ENCODE data around the gene ASB2. TPM values are rescaled to one million over a fixed set of nuclear protein-coding genes. Genes with fewer than 3 reads are reported as not detected.

The ASB2 gene
- total RNA-seq, 1 experiment from 2014 or later = 0.35 TPM

- no peaks in the 10 kb centered on the region for H3K79me1 ChIP-seq (ENCODE audit: insufficient read depth, low read depth, low read length, poor library complexity, severe bottlenecking)
- TF ChIP-seq CTCF (conservative IDR thresholded peaks at IDR 0.05) = peak; percentile 81
- H3K27me3 ChIP-seq (ENCODE audit: insufficient read depth, low read length) = no peaks in the 10 kb centered on the region
- H2AFZ ChIP-seq (ENCODE audit: low read length) = no peak overlapping the region
- no peak overlapping the region for H2BK15ac ChIP-seq (ENCODE audit: low read depth, low read length)
- no peak overlapping the region for H4K8ac ChIP-seq (replicated peaks; ENCODE audit: insufficient read length, low read depth, low read length)
- H3K18ac ChIP-seq (ENCODE audit: insufficient read length, low read depth, low read length) = no peak overlapping the region
- H3K4me1 ChIP-seq (ENCODE audit: insufficient read depth, low read length) = no peaks in the 10 kb centered on the region
- no peak overlapping the region for H3K56ac ChIP-seq (ENCODE audit: insufficient read length, low read depth, low read length)
- H2AK5ac ChIP-seq (ENCODE audit: insufficient read length, low read length) = no peak overlapping the region
- Mint-ChIP-seq H3K36me3 (ENCODE audit: insufficient read depth in 1 of 3, low read depth in 3 of 3) (no peaks in the 10 kb centered on the region), H3K4me3 (no peak overlapping the region), H3K9me3 (no peaks in the 10 kb centered on the region), H3K27ac (peak overlapping the region in 1 of 3 experiments; percentile 1; a peak in 1 of 7 replicates), H3K27me3 (ENCODE audit: low read depth) (peaks cover 1% of the 10 kb centered on the region), H3K4me1 (peaks cover 14 to 17% of the 10 kb centered on the region in 2 experiments)
- no peaks in the 10 kb centered on the region for H3K9me3 ChIP-seq (ENCODE audit: control insufficient read depth, low read depth, low read length)
- WGBS (ENCODE audit: extremely low coverage, insufficient read length, low lambda C conversion rate) = no CpG with 5 or more reads among the region's 15 CpGs
- no peak overlapping the region for H3K4ac ChIP-seq (ENCODE audit: low read depth, low read length)
- DNase-seq = peak; percentile 71
- H4K91ac ChIP-seq (ENCODE audit: insufficient read length, low read depth, low read length) = no peak overlapping the region
- H2BK5ac ChIP-seq (ENCODE audit: insufficient read length, low read length) = no peak overlapping the region
- no peak overlapping the region for H3K23ac ChIP-seq (ENCODE audit: insufficient read length, low read depth, low read length)
- no peaks in the 10 kb centered on the region for H4K20me1 ChIP-seq (ENCODE audit: control insufficient read depth, insufficient read depth, insufficient read length)
- H4K5ac ChIP-seq (ENCODE audit: insufficient read length, low read depth, low read length) = no peak overlapping the region
- H3K79me2 ChIP-seq (ENCODE audit: insufficient read depth, low read length) = no peaks in the 10 kb centered on the region
- no peak overlapping the region for H2BK20ac ChIP-seq (ENCODE audit: low read depth, low read length, poor library complexity, severe bottlenecking)
- no peak overlapping the region for H3K27ac ChIP-seq (ENCODE audit: insufficient read length, low read depth, low read length)
- no peak overlapping the region for H3K9ac ChIP-seq (ENCODE audit: extremely low read depth, insufficient read length, low read length)
- H3K14ac ChIP-seq (ENCODE audit: insufficient read depth, low read length) = no peak overlapping the region
- no peak overlapping the region for H3K4me2 ChIP-seq (ENCODE audit: insufficient read depth, insufficient read length, low read length)
- no peak overlapping the region for H3T11ph ChIP-seq (ENCODE audit: low read length)
- no peaks in the 10 kb centered on the region for H3K23me2 ChIP-seq (ENCODE audit: insufficient read length, low read depth, low read length, poor library complexity, severe bottlenecking)
- no peak overlapping the region for H2BK12ac ChIP-seq (ENCODE audit: insufficient read length, low read depth, low read length)
- H2BK120ac ChIP-seq (ENCODE audit: low read depth, low read length, poor library complexity, severe bottlenecking) = no peak overlapping the region
These were observed 72.8 kb downstream of the ASB2 start for GRCh38 chr14:93903342-93904184.
